NB4 (cell line): ENCODE measurements around the gene ASCC2.

Experiments used
- POLR2A ChIP-seq: IDR thresholded peaks from 2 replicates; pipeline ENCODE4 v1.6.1; 2011; ENCODE audit warnings: mild to moderate bottlenecking; ENCODE audit not compliant: insufficient read length; ENCODE audit errors: extremely low read depth
- TF ChIP-seq, protein P1 (sequence below): IDR thresholded peaks from one replicate; pipeline ENCODE4 v1.5.1; 2012; ENCODE audit warnings: low read depth, low read length
- TF ChIP-seq, protein P2 (sequence below): IDR thresholded peaks from 2 replicates; pipeline ENCODE4 v1.6.1; 2011; ENCODE audit warnings: low read depth, low read length

DNA sequence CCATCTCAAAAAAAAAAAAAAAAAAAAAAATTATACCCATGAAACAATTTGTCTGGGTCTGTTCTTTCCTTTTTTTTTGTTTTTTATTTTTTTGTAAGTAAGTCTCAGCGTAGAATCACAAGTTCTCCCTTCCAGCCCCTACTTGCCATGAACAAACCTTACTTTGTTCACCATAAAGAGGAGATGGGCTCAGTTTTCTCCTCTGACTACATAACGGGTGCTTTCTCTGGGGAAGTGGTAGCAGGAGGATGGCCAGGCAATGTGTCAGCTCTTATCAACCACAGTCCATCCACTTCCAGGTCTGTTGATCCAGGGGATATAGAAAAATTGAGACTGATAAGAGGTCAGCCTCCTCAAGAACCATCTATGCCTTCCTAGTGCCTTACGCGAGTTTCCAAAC is 11.0 kb downstream of the ASCC2 start:
- TF ChIP-seq, protein P1, sequence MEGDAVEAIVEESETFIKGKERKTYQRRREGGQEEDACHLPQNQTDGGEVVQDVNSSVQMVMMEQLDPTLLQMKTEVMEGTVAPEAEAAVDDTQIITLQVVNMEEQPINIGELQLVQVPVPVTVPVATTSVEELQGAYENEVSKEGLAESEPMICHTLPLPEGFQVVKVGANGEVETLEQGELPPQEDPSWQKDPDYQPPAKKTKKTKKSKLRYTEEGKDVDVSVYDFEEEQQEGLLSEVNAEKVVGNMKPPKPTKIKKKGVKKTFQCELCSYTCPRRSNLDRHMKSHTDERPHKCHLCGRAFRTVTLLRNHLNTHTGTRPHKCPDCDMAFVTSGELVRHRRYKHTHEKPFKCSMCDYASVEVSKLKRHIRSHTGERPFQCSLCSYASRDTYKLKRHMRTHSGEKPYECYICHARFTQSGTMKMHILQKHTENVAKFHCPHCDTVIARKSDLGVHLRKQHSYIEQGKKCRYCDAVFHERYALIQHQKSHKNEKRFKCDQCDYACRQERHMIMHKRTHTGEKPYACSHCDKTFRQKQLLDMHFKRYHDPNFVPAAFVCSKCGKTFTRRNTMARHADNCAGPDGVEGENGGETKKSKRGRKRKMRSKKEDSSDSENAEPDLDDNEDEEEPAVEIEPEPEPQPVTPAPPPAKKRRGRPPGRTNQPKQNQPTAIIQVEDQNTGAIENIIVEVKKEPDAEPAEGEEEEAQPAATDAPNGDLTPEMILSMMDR = no peak
- TF ChIP-seq POLR2A = no peak
- TF ChIP-seq, protein P2, sequence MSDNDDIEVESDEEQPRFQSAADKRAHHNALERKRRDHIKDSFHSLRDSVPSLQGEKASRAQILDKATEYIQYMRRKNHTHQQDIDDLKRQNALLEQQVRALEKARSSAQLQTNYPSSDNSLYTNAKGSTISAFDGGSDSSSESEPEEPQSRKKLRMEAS = no peak
